Uterus (tissue), 4 donors: ENCODE results near the gene AUTS2. TPM values are rescaled to one million over a fixed set of nuclear protein-coding genes. Genes with fewer than 3 reads are reported as not detected.

Experiments
- DNase-seq, 2 donors: peaks; one replicate each; pipeline ENCODE4 v3.0.0-alpha.2; 2019 to 2020
- H3K27ac ChIP-seq, 2 donors: fragments of 200-600 bp; sonication (generic); 1 replicate in 1 of 2; 2 replicates in 1 of 2; pipeline ENCODE4 v1.5.1; 2016 to 2018
- H3K27me3 ChIP-seq, 2 donors: fragments of 200-600 bp; sonication (generic); one replicate each; pipeline ENCODE4 v1.5.1; 2018 to 2019; ENCODE audit warnings: control low read depth in 1 of 2
- H3K36me3 ChIP-seq, 2 donors: fragments of 200-600 bp; sonication (generic); one replicate each; pipeline ENCODE4 v1.5.1; 2019; ENCODE audit warnings: control low read depth in 1 of 2
- H3K4me1 ChIP-seq, 2 donors: fragments of 200-600 bp; sonication (generic); one replicate each; pipeline ENCODE4 v1.5.1; 2018 to 2019; ENCODE audit warnings: control low read depth in 1 of 2
- H3K4me3 ChIP-seq, 2 donors: fragments of 200-600 bp; sonication (generic); 1 replicate in 1 of 2; 2 replicates in 1 of 2; pipeline ENCODE4 v1.5.1; 2018 to 2019; ENCODE audit warnings: mild to moderate bottlenecking in 1 of 2
- H3K9me3 ChIP-seq, 2 donors: fragments of 200-600 bp; sonication (generic); one replicate each; pipeline ENCODE4 v1.5.1; 2019; ENCODE audit warnings: control low read depth in 1 of 2
- CTCF ChIP-seq, 4 experiments: fragments of 200-600 bp in 2 of 4; fragments of 450-650 bp in 2 of 4; sonication (generic) in 2 of 4; IDR thresholded peaks; one replicate each; pipeline ENCODE4 v1.5.1; 2016 to 2019; ENCODE audit warnings: antibody characterized with exemption in 4 of 4, mild to moderate bottlenecking in 2 of 4, moderate library complexity in 1 of 4
- POLR2A ChIP-seq, 2 donors: fragments of 450-650 bp; IDR thresholded peaks; one replicate each; pipeline ENCODE4 v1.6.1; 2016; ENCODE audit warnings: antibody characterized with exemption in 2 of 2, mild to moderate bottlenecking in 1 of 2, moderate library complexity in 1 of 2
- intact Hi-C: fragments of 100-400 bp; cut with DNase I; formaldehyde crosslinking; loops from one replicate; pipeline ENCODE4 v1.15.1; 2023; ENCODE audit warnings: low total_unique reads
- total RNA-seq, 4 donors: library from RNA; depleted of rRNA in 3 of 4; stranded (reverse); fragments of >200 nt in 3 of 4; gene quantifications; one replicate each; pipeline versions ENCODE4 v1.1.0 to v1.2.4, GENCODE V29; 2014 to 2023
- donor health status: DM: yes; HTN: yes; CAD: no.

AUTS2 gene
- total RNA-seq, 4 donors from 2014 or later, result 10.5 to 58.2 (median 30.0) TPM

GRCh38 chr7:70585071-70585470 is 986.8 kb downstream of the AUTS2 start:
- H3K27me3 ChIP-seq, result no peaks in the 10 kb centered on the region
- H3K9me3 ChIP-seq, result no peaks in the 10 kb centered on the region

GRCh38 chr7:70586822-70587221 is 988.5 kb downstream of the AUTS2 start:
- Histone ChIP-seq H3K36me3 (no peaks in the 10 kb centered on the region), H3K4me1 (no peaks in the 10 kb centered on the region), H3K27me3 (no peaks in the 10 kb centered on the region), H3K9me3 (no peaks in the 10 kb centered on the region), H3K4me3 (no peak overlapping the region), H3K27ac (no peak overlapping the region)
- DNase-seq, result no peak
- TF ChIP-seq POLR2A (IDR thresholded peaks at IDR 0.05) (no peak), CTCF (IDR thresholded peaks at IDR 0.05) (no peak)
- intact Hi-C loops, result no loop called here

More at GRCh38 chr7:70585071-70585470, 986.8 kb downstream of the AUTS2 start:
- intact Hi-C loops, result no loop called here
- Histone ChIP-seq H3K27ac (no peak overlapping the region), H3K4me1 (no peaks in the 10 kb centered on the region), H3K4me3 (no peak overlapping the region), H3K36me3 (no peaks in the 10 kb centered on the region)
- TF ChIP-seq CTCF (IDR thresholded peaks at IDR 0.05), result no peak
- no peak for TF ChIP-seq POLR2A (IDR thresholded peaks at IDR 0.05)
- DNase-seq, result no peak

GRCh38 chr7:70587739-70588138 is 989.5 kb downstream of the AUTS2 start:
- TF ChIP-seq CTCF (IDR thresholded peaks at IDR 0.05), result no peak
- no peak for TF ChIP-seq POLR2A (IDR thresholded peaks at IDR 0.05)
- H3K27me3 ChIP-seq, result no peaks in the 10 kb centered on the region
- H3K4me3 ChIP-seq, result no peak overlapping the region
- no peak overlapping the region for H3K27ac ChIP-seq
- no peaks in the 10 kb centered on the region for H3K4me1 ChIP-seq
- no peak for DNase-seq
- intact Hi-C loops, result no loop called here
- H3K9me3 ChIP-seq, result no peaks in the 10 kb centered on the region
- no peaks in the 10 kb centered on the region for H3K36me3 ChIP-seq

GRCh38 chr7:70588191-70588921 is 990.1 kb downstream of the AUTS2 start:
- DNase-seq, result no peak

GRCh38 chr7:70589010-70589409 is 990.7 kb downstream of the AUTS2 start:
- no peak for DNase-seq
- TF ChIP-seq CTCF (IDR thresholded peaks at IDR 0.05) (no peak), POLR2A (IDR thresholded peaks at IDR 0.05) (no peak)
- Histone ChIP-seq H3K36me3 (no peaks in the 10 kb centered on the region), H3K4me1 (no peaks in the 10 kb centered on the region), H3K27ac (no peak overlapping the region), H3K4me3 (no peak overlapping the region), H3K9me3 (no peaks in the 10 kb centered on the region), H3K27me3 (no peaks in the 10 kb centered on the region)
- intact Hi-C loops, result no loop called here

More at GRCh38 chr7:70588191-70588921, 990.1 kb downstream of the AUTS2 start:
- intact Hi-C loops, result no loop called here
- no peak overlapping the region for H3K4me3 ChIP-seq
- H3K4me1 ChIP-seq, result no peaks in the 10 kb centered on the region
- H3K9me3 ChIP-seq, result no peaks in the 10 kb centered on the region
- no peaks in the 10 kb centered on the region for H3K36me3 ChIP-seq
- H3K27ac ChIP-seq, result no peak overlapping the region
- no peaks in the 10 kb centered on the region for H3K27me3 ChIP-seq
- TF ChIP-seq POLR2A (IDR thresholded peaks at IDR 0.05), result no peak
